Muscle layer of duodenum (tissue), 2 donors: ENCODE results near the gene DES.

ENCODE experiments used
- H3K27ac ChIP-seq: one replicate; pipeline ENCODE4 v1.7.0; 2013; ENCODE audit warnings: mild to moderate bottlenecking, low read length
- H3K27me3 ChIP-seq: one replicate; pipeline ENCODE4 v1.7.0; 2013; ENCODE audit warnings: low read depth, mild to moderate bottlenecking, control low read depth, low read length
- H3K36me3 ChIP-seq, 2 donors: one replicate each; pipeline ENCODE4 v1.7.0; 2013; ENCODE audit warnings: low read length in 2 of 2, control low read depth in 1 of 2, mild to moderate bottlenecking in 1 of 2; ENCODE audit not compliant: insufficient read depth in 2 of 2, control insufficient read depth in 1 of 2
- H3K4me1 ChIP-seq, 2 donors: one replicate each; pipeline ENCODE4 v1.7.0; 2013; ENCODE audit warnings: low read length in 2 of 2, mild to moderate bottlenecking in 2 of 2, control low read depth in 1 of 2, moderate library complexity in 1 of 2; ENCODE audit not compliant: insufficient read depth in 2 of 2, control insufficient read depth in 1 of 2
- H3K4me3 ChIP-seq, 2 donors: one replicate each; pipeline ENCODE4 v1.7.0; 2013; ENCODE audit warnings: low read length in 2 of 2, low read depth in 1 of 2, mild to moderate bottlenecking in 1 of 2
- H3K9me3 ChIP-seq, 2 donors: one replicate each; pipeline ENCODE4 v1.7.0; 2013; ENCODE audit warnings: low read length in 2 of 2, control low read depth in 1 of 2, mild to moderate bottlenecking in 1 of 2; ENCODE audit not compliant: control insufficient read depth in 1 of 2
- donor health status: healthy.

The DES gene

DNA sequence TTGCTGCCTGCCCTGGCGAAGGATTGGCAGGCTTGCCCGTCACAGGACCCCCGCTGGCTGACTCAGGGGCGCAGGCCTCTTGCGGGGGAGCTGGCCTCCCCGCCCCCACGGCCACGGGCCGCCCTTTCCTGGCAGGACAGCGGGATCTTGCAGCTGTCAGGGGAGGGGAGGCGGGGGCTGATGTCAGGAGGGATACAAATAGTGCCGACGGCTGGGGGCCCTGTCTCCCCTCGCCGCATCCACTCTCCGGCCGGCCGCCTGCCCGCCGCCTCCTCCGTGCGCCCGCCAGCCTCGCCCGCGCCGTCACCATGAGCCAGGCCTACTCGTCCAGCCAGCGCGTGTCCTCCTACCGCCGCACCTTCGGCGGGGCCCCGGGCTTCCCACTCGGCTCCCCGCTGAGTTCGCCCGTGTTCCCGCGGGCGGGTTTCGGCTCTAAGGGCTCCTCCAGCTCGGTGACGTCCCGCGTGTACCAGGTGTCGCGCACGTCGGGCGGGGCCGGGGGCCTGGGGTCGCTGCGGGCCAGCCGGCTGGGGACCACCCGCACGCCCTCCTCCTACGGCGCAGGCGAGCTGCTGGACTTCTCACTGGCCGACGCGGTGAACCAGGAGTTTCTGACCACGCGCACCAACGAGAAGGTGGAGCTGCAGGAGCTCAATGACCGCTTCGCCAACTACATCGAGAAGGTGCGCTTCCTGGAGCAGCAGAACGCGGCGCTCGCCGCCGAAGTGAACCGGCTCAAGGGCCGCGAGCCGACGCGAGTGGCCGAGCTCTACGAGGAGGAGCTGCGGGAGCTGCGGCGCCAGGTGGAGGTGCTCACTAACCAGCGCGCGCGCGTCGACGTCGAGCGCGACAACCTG is at the start of gene DES:
DES (plus strand) TSS at position 223 of the 857 bp plus-strand sequence; CDS start at position 309, 86 bp downstream.
- peaks cover 4 to 5% of the 10 kb centered on the region in 2 donors for H3K36me3 ChIP-seq
- H3K27me3 ChIP-seq: peaks cover 9% of the 10 kb centered on the region
- H3K9me3 ChIP-seq: no peaks in the 10 kb centered on the region
- peak within 1 kb of the TSS; percentile 91 for H3K27ac ChIP-seq
- peak within 1 kb of the TSS; percentile 70 for H3K4me3 ChIP-seq
- H3K4me1 ChIP-seq: no peaks in the 10 kb centered on the region

DNA sequence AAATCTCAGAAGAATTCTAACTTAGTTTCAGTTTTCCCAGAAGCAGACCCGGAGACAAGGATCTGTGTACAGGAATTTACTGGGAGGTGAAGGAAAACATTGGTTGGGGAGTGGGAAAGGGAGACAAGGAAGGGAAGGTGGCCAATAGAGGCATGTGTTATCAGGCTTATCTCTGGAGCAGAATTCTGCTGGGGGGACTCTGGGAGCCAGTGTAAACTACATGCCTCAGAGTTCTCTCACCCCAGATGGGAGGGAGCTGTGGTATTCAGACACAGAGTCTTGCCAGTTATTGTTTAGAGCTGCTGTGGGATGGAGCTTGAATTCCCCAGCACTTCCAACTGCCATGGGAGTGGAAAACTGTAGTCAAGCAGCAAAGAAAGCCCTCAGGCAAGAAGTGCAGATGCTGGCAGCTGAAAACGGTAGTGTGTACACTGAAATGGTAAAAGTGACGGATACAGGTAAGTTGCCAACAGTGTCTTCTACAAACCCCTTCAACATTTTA is 49.4 kb upstream of the DES start:
- Histone ChIP-seq H3K27me3 (no peaks in the 10 kb centered on the region), H3K4me3 (peak overlapping the region in 1 of 2 donors; percentile 12), H3K9me3 (no peaks in the 10 kb centered on the region), H3K4me1 (peaks cover 0 to 9% of the 10 kb centered on the region in 2 donors), H3K36me3 (peaks cover 2 to 6% of the 10 kb centered on the region in 2 donors), H3K27ac (no peak overlapping the region)

DNA sequence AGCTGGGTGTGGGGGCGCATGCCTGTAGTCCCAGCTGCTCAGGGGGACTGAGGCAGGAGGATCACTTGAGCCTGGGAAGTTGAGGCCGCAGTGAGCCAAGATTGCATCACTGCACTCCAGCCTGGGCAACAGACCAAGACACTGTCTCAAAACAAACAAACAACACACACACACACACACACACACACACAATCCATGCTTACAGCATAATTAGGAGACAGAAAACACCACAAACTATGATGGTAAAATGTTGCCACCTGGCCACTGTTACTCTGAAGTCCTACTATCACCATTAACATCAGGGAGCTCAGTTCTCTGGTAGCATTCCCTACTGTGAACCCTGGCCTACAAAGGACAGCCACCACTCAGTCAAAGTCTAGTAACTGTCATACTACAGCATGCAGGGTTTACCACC is 48.7 kb upstream of the DES start:
- Histone ChIP-seq H3K27ac (no peak overlapping the region), H3K4me1 (peaks cover 0 to 9% of the 10 kb centered on the region in 2 donors), H3K9me3 (no peaks in the 10 kb centered on the region), H3K4me3 (no peak overlapping the region), H3K27me3 (no peaks in the 10 kb centered on the region), H3K36me3 (peaks cover 9 to 13% of the 10 kb centered on the region in 2 donors)

DNA sequence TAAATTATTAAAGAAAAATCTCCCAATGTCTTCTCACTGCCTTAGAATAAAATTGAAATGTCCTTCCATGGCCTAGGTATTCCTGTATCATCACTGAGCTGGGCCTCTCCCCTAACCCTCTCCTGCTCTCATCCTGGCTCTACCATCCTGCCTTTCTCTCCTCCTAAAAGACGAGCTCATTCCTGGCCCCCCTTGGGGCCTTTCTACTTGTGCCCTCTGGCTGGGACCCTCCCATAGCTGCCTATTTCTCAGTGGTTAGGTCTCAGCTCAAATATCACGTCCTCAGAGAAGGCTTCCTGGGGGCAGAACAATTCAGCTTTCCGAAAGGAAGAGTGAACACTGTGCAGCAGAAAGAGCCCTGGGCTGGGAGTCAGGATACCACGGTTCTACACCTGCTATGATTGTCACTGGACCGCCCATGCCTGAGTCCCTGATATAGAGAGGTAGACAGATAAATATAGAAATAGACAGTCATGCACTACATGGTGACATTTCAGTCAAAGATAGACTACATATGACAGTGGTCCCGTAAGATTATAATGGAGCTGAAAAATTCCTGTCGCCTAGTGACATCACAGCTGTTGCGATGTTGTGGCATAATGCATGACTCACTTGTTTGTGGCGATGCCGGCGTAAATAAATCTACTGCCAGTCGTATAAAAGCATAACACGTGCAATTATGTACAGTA is 39.9 kb upstream of the DES start:
- H3K9me3 ChIP-seq: no peaks in the 10 kb centered on the region
- no peaks in the 10 kb centered on the region for H3K27me3 ChIP-seq
- no peaks in the 10 kb centered on the region for H3K4me1 ChIP-seq
- no peak overlapping the region for H3K27ac ChIP-seq
- H3K36me3 ChIP-seq: peaks cover 44 to 62% of the 10 kb centered on the region in 2 donors
- no peak overlapping the region for H3K4me3 ChIP-seq

DNA sequence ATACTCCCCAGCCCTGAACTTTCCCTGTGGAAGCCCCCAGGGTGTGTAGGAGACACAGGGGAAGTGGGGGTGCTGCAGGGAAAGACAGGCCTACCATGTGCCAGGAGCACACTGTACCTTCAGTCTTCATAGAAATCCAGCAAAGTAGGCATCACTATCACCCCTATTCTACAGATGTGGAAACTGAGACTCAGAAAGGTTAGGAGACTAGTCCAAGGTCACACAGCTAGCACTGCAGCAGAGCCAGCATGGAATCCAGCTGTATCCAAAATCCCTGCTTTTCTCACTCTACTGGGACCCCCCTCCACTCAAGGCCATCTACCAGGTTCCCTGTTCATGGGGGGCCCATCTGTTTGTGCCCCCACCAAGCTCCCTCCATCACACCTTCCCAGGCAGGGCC is 37.3 kb upstream of the DES start:
- Histone ChIP-seq H3K27ac (no peak overlapping the region), H3K4me1 (peaks cover 4 to 10% of the 10 kb centered on the region in 2 donors), H3K27me3 (no peaks in the 10 kb centered on the region), H3K9me3 (no peaks in the 10 kb centered on the region), H3K4me3 (no peak overlapping the region), H3K36me3 (peaks cover 53 to 70% of the 10 kb centered on the region in 2 donors)

DNA sequence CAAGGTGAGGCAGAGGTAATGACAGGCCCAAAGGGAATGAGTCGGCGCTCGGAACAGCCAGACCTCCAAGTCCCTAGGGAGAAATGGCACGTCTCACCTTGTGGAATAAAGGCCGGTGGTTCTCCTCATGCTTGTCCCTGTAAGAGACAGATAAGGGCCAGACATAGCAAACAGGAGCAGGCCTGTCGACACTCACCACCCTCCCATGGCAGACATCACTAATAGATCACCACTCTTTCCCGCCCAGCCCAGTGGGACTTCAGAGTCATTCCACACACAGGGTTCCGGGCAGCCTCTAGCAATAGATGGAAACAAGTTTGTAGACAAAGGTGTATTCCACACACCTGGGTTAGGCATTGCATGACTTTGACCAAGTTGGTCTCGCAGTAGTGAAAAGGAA is 36.7 kb upstream of the DES start:
- H3K4me1 ChIP-seq: peaks cover 7 to 15% of the 10 kb centered on the region in 2 donors
- H3K27me3 ChIP-seq: no peaks in the 10 kb centered on the region
- no peak overlapping the region for H3K4me3 ChIP-seq
- H3K27ac ChIP-seq: no peak overlapping the region
- H3K36me3 ChIP-seq: peaks cover 57 to 66% of the 10 kb centered on the region in 2 donors
- H3K9me3 ChIP-seq: no peaks in the 10 kb centered on the region

DNA sequence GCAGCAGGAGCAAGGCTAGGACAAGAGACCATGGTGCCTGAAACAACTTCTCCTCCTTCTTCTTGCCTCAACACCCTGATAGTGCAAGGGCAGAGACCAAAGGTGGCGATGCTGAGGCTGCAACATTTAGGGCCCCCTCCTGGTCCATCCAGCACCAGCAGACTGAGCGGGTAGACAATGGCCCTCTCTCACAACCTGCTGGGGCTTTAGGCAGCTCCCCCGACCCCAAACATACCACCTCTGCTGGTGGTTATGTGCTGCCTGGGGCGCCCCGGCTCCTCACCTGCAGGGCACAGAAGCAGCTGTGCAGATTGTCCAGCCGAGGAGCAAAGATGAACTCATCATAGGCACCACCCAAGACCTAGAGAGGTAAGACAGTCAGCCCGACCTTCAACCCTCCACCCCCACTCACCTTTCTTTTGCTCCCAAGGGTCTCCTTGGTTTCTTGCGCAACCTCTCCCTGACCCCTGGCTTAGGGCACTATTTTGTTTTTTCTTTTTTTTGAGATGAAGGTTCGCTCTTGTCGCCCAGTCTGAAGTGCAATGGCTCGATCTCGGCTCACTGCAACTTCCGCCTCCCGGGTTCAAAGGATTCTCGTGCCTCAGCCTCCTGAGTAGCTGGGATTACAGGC is 34.0 kb upstream of the DES start:
- Histone ChIP-seq H3K4me3 (no peak overlapping the region), H3K9me3 (no peaks in the 10 kb centered on the region), H3K27me3 (no peaks in the 10 kb centered on the region), H3K36me3 (peaks cover 57% of the 10 kb centered on the region in 2 donors), H3K27ac (no peak overlapping the region), H3K4me1 (peaks cover 16 to 22% of the 10 kb centered on the region in 2 donors)

DNA sequence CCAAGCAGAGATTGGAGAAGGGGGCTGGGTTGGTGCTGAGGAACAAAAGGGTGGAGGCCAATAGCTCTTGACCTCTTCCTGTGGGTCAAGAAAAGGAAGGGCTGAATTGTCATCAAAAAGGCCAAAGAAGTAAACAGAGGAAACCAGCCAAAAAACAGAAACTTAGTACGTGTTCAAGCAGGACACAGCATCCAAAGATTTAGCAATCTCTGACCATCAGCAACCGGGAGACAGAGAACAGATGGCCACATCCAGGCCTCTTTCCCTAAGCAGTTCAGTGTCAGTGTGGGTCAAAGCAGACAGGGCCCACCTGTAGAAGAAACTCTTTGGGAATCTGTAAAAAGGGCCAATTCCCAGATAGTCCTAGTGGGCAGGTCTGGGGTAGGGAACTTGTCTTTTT is 33.3 kb upstream of the DES start:
- peaks cover 57% of the 10 kb centered on the region in 2 donors for H3K36me3 ChIP-seq
- H3K27me3 ChIP-seq: no peaks in the 10 kb centered on the region
- peaks cover 16 to 22% of the 10 kb centered on the region in 2 donors for H3K4me1 ChIP-seq
- H3K27ac ChIP-seq: no peak overlapping the region
- H3K4me3 ChIP-seq: no peak overlapping the region
- no peaks in the 10 kb centered on the region for H3K9me3 ChIP-seq

DNA sequence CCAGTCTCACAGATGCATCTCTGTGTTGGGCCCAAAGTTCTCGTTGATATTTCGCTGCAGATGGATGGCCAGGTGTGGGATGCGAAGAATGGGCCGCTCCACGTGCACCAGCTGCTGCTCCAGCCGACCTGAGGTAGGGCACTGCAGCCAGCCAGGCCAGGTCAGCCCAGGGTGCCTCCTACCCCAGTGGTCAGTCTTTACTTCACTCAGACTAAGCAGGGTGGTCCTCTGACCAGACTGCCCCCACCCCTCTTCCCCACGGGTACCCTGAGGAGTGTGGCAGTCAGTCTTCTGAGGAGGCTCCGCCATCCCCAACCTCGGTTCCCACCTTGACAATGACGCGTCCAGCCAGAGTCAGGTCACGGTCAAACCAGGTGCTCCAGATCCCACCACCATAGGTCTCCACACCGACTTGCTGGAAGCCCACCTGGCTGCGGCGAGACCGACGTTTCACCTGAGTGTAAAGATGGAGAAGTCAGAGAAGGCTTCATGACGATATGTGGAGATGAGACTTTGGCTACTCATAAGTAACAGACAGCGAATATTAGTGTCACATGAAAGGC is 32.1 kb upstream of the DES start:
- no peaks in the 10 kb centered on the region for H3K27me3 ChIP-seq
- H3K4me1 ChIP-seq: peaks cover 16 to 22% of the 10 kb centered on the region in 2 donors
- peaks cover 49 to 50% of the 10 kb centered on the region in 2 donors for H3K36me3 ChIP-seq
- H3K9me3 ChIP-seq: no peaks in the 10 kb centered on the region
- H3K4me3 ChIP-seq: peak overlapping the region in 1 of 2 donors; percentile 82
- no peak overlapping the region for H3K27ac ChIP-seq

DNA sequence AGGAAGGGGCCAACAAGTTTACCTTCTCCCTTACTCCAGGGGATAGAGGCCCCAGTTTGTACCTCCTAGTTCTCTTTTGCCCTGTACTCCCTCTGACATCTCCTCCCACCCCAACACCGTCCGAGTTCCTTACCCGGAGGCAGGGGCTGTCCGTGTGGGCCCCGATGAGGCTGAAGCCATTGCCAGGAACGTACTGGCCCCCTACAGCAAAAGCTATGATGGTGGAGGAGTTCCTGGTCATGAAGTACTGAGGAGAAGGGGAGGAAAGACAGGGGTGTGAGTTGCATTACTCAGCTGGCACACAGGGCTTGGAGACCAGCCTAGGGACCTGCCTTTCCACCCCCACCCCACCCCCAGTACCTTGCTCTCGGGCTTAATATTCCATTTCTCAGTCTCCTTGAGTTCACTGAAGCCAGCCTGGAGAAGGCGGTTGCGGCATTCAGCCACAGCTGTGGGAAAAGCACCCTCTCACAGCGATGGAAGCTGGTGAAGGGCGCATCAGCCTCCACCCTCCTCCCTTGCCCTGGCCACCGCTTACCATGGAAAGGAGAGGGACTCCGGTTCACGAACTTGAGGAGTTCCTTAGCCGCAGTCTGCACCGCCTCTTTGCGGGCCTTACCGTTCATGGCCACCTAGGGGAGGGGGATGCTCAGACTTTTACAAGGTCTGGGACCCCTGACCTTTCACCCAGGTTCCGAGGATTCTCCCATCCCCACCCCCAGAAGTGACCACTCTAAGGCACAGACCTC is 31.5 kb upstream of the DES start:
- Histone ChIP-seq H3K27me3 (no peaks in the 10 kb centered on the region), H3K9me3 (no peaks in the 10 kb centered on the region), H3K4me3 (peak overlapping the region; percentile 82 to 86), H3K36me3 (peaks cover 43% of the 10 kb centered on the region in 2 donors), H3K4me1 (peaks cover 16 to 22% of the 10 kb centered on the region in 2 donors), H3K27ac (peak overlapping the region; percentile 88)
